ENCODE measurements around the gene CEACAM19.
"Not testable (repeated sequence)": the region's sequence is repeated elsewhere in the genome, so short reads cannot be mapped to it uniquely, and the experiment has no call there.

Gene CEACAM19

DNA sequence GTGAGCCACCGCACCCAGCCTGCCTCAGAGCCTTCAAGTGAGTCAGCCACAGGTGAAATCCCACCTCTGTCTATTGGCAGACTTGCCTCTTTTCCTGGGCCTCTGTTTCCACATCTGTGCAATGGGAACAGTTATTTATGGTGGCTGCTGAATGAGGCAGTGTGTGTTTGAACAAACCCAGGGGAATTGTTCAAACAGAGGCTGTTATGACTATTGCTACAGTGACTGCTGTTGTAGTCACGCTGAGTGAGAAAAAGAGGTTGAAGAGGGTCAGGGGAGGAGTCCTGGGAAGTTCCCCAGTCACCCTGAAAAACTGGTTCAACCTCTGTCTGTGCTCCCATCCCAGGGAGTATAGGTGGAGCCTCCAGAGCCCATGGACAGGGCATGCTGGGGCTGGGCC is at the start of gene CEACAM19:
TSS of gene CEACAM19 (plus strand) at position 83 of the 400 bp plus-strand sequence. CDS start 450 bp downstream, outside the sequence.
- no peak for DNase-seq (ENCODE audit: low read depth in 1 of 2, low spot score in 1 of 2)

DNA sequence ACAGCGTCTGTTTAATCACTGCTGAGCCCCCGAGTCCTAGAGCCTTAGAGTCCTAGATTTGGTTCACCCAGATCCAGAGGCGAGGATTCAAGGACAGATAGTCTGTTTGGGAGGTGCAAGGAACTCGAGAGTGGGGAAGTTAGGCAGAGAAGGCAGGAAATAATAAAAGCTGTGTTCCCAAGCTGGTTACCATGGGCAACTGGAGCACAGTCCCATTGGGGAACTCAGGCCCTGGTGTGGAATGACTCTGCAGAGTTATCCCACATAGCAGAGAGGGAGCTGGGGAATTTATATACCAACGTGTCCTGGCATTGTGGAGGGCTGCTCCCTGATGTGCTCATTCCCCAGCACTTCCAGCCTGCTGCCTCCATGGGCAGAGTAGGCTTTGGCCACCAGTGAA is 48.2 kb upstream of the CEACAM19 start:
- DNase-seq (ENCODE audit: low read depth in 1 of 2, low spot score in 1 of 2) = no peak

GRCh38 chr19:44623626-44624025 is 47.7 kb upstream of the CEACAM19 start:
- no peak for DNase-seq (ENCODE audit: low read depth in 1 of 2, low spot score in 1 of 2)

GRCh38 chr19:44624840-44625354 is 46.4 kb upstream of the CEACAM19 start:
- DNase-seq (ENCODE audit: low read depth in 1 of 2, low spot score in 1 of 2) = no peak

GRCh38 chr19:44625637-44626036 is 45.6 kb upstream of the CEACAM19 start:
- DNase-seq (ENCODE audit: low read depth in 1 of 2, low spot score in 1 of 2) = not testable (repeated sequence)

- no peak for DNase-seq (ENCODE audit: low read depth in 1 of 2, low spot score in 1 of 2)
Measured at GRCh38 chr19:44626048-44626624, 45.1 kb upstream of the CEACAM19 start.

DNA sequence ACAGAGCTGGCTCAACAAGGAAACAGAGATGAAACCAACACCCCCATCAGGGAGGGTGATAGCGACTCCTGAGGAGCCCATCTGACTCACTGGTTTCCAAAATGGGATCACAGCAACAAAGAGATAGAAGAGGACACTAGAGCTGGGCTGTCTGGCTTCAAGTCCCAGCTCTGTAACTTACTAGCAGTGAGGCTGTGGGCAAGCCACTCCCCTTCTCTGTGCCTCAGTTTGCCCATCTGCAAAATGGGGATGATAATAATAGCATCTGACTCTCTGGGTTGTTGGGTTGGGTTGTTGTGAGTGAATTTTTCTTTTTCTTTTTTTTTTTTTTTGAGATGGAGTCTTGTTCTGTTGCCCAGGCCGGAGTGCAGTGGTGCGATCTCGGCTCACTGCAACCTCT is 43.7 kb upstream of the CEACAM19 start:
- DNase-seq (ENCODE audit: low read depth in 1 of 2, low spot score in 1 of 2) = no peak

DNA sequence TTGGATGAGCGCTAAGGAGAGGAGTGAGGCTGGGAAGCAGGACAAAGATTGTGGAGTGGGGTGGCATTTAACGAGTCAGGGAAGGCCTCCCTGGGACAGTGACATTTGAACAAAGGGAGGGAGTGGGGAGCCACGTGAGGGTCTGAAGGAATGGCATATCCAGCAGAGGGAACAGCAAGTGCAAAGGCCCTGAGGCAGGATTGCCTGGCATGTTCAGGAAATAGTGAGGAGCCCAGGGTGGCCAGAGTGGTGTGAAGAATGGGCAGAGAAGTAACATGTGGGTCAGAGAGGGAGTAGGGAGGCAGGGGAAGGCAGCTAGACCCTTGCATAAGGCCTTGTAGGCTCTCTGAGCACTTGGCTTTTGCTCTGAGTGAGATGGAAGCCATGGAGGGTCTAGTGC is 42.5 kb upstream of the CEACAM19 start:
- DNase-seq (ENCODE audit: low read depth in 1 of 2, low spot score in 1 of 2) = no peak

DNA sequence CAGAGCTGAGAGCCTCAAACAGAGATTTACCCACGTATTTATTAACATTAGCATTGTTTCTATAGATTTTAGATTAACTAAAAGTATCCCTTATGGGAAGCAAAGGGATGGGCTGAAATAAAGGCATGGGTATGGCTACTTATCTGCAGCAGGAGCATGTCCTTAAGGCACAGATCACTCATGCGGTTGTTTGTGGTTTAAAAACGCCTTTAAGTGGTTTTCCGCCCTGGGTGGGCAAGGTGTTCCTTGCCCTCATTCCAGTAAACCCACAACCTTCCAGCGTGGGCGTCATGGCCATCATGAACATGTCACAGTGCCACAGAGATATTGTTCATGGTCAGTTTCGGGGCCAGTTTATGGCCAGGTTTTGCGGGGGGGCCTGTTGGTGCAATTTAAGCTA is 39.7 kb upstream of the CEACAM19 start:
- DNase-seq (ENCODE audit: low read depth in 1 of 2, low spot score in 1 of 2) = not testable (repeated sequence)

GRCh38 chr19:44634058-44634457 is 37.2 kb upstream of the CEACAM19 start:
- DNase-seq (ENCODE audit: low read depth in 1 of 2, low spot score in 1 of 2) = not testable (repeated sequence)

- no peak for DNase-seq (ENCODE audit: low read depth in 1 of 2, low spot score in 1 of 2)
Measured at GRCh38 chr19:44634785-44635184, 36.5 kb upstream of the CEACAM19 start.

- no peak for DNase-seq (ENCODE audit: low read depth in 1 of 2, low spot score in 1 of 2)
Measured at GRCh38 chr19:44635581-44636438, 35.5 kb upstream of the CEACAM19 start.

- DNase-seq (ENCODE audit: low read depth in 1 of 2, low spot score in 1 of 2) = no peak
Measured at GRCh38 chr19:44636439-44637389, 34.6 kb upstream of the CEACAM19 start.

GRCh38 chr19:44637390-44637764 is 33.9 kb upstream of the CEACAM19 start:
- DNase-seq (ENCODE audit: low read depth in 1 of 2, low spot score in 1 of 2) = no peak

GRCh38 chr19:44640518-44640917 is 30.8 kb upstream of the CEACAM19 start:
- DNase-seq (ENCODE audit: low read depth in 1 of 2, low spot score in 1 of 2) = no peak

DNA sequence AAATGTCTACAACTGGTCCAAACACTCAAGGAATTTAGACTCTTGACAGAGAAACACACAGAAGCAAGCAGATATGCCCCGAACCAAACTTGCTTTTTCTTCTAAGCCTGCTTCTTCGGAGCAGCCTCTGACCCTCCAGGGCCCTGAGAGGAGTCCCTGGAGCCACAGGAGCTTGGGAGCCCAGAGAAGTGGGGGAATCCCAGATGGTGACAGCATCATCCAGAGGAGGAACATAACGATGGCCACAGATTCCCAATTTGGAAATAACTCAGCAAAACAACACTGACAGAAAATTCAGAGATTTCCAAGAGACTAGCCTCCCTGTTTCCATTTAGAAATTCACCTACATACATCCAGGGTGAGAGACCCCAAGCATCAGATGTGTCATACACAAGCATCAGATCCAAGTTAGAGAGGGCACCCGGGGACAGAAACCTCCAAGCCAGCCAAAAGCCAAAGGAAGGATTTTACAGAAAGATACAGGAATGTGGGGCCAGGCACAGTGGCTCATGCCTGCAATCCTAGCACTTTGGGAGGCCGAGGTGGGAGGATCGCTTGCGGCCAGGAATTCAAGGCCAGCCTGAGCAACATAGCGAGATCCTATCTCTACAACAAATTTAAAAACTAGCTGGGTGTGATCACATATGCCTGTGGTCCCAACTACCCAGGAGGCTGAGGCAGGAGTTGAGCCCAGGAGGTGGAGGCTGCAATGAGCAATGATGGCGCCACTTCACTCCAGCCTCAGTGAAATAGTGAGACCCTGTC is 29.6 kb upstream of the CEACAM19 start:
- no peak for DNase-seq (ENCODE audit: low read depth in 1 of 2, low spot score in 1 of 2)

DNA sequence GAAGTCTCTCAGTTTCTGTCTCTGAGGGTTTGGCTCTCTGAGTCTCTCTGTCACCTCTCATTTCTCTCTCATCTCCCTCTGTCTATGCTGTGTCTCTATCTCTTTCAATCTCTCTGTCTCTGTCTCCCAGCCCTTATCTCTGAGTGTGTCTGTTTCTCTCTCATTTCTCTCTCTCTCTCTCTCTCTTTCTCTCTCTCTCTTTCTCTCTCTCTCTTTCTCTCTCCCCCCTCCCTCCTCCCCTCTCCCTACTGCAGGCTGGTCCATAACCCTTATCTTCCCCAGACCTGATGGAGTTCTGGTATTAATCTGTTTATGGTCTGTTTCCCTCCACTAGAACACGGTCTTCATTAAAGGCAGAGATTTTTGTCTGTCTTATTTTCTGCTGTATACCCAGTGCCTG is 28.9 kb upstream of the CEACAM19 start:
- no peak for DNase-seq (ENCODE audit: low read depth in 1 of 2, low spot score in 1 of 2)

DNA sequence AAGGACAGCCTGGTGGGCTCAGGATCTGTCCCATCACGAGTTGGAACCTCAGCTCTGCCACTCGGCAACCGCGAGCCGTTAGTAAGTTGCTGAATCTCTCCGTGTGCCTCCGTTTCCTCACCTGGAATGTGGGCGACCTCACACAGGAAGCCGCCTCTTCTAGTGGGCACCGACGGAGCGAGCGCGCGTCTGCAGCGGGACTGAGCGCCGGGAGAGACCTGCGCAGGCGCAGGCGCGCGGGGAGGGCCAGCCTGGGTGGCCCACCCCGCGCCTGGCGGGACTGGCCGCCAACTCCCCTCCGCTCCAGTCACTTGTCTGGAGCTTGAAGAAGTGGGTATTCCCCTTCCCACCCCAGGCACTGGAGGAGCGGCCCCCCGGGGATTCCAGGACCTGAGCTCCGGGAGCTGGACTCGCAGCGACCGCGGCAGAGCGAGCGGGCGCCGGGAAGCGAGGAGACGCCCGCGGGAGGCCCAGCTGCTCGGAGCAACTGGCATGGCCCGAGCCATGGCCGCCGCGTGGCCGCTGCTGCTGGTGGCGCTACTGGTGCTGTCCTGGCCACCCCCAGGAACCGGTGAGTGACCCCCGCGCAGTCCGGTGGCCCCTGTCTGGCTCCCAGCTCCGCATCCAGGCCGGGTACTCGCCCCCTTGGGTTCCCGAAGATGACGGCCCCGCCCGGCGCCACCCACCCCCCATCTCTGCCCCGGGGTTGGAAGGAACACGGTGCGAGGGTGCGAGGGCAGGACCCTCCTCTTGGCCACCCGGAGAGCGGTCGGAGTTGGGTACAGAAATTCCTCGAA is 27.5 kb upstream of the CEACAM19 start, which contains the start of gene PVR:
TSS of gene PVR (plus strand) at position 306 of the 797 bp plus-strand sequence. CDS start at position 493, 187 bp downstream.
- peak in 1 of 2 donors; percentile 18 for DNase-seq (ENCODE audit: low read depth in 1 of 2, low spot score in 1 of 2)

GRCh38 chr19:44644402-44645016 is 26.8 kb upstream of the CEACAM19 start:
- no peak for DNase-seq (ENCODE audit: low read depth in 1 of 2, low spot score in 1 of 2)

Measured in stimulated activated CD4-positive, alpha-beta T cell treated with anti-CD3 and anti-CD28 coated beads, Interleukin-15, amount 100 ng/mL, for 1 hour (primary cell).